Endodermal cell (in vitro differentiated cells): ENCODE data around the gene DCBLD2. TPM values are rescaled to one million over a fixed set of nuclear protein-coding genes. Genes with fewer than 3 reads are reported as not detected.

Source experiments
- DNase-seq: peaks from one replicate; pipeline ENCODE4 v3.0.0-alpha.2; 2017
- H3K27ac ChIP-seq: 2 replicates; pipeline ENCODE4 v1.5.1; 2013; ENCODE audit warnings: mild to moderate bottlenecking, low read depth, low read length, moderate library complexity
- H3K27me3 ChIP-seq: 2 replicates; pipeline ENCODE4 v1.6.1; 2013; ENCODE audit warnings: mild to moderate bottlenecking, low read length, moderate library complexity; ENCODE audit not compliant: insufficient read depth, control insufficient read depth, poor library complexity, severe bottlenecking
- H3K36me3 ChIP-seq: 2 replicates; pipeline ENCODE4 v1.7.0; 2013; ENCODE audit warnings: mild to moderate bottlenecking, low read length, moderate library complexity; ENCODE audit not compliant: control insufficient read depth, insufficient read depth
- H3K4me1 ChIP-seq: one replicate; pipeline ENCODE4 v1.7.0; 2013; ENCODE audit warnings: low read length; ENCODE audit not compliant: control insufficient read depth, insufficient read depth
- H3K4me3 ChIP-seq: 2 replicates; pipeline ENCODE4 v1.5.1; 2013; ENCODE audit warnings: mild to moderate bottlenecking, low read length, moderate library complexity
- H3K9ac ChIP-seq: 2 replicates; pipeline ENCODE4 v1.6.1; 2013; ENCODE audit warnings: mild to moderate bottlenecking, low read length, moderate library complexity; ENCODE audit not compliant: poor library complexity, severe bottlenecking; ENCODE audit errors: extremely low read depth
- H3K9me3 ChIP-seq: 2 replicates; pipeline ENCODE4 v1.6.1; 2013; ENCODE audit warnings: mild to moderate bottlenecking, low read length, moderate library complexity; ENCODE audit not compliant: control insufficient read depth
- H3K27ac Mint-ChIP-seq: 2 replicates; pipeline ENCODE4 v1.8.0; 2020; ENCODE audit warnings: mixed read lengths
- H3K27me3 Mint-ChIP-seq: 2 replicates; pipeline ENCODE4 v1.8.0; 2021; ENCODE audit warnings: mild to moderate bottlenecking, mixed read lengths; ENCODE audit not compliant: insufficient read depth
- H3K36me3 Mint-ChIP-seq: 2 replicates; pipeline ENCODE4 v1.8.0; 2020; ENCODE audit warnings: low read depth, mixed read lengths
- H3K4me1 Mint-ChIP-seq: 2 replicates; pipeline ENCODE4 v1.8.0; 2020; ENCODE audit warnings: mixed read lengths
- H3K4me3 Mint-ChIP-seq: 2 replicates; pipeline ENCODE4 v1.8.0; 2020; ENCODE audit warnings: mild to moderate bottlenecking, moderate library complexity, mixed read lengths
- H3K9me3 Mint-ChIP-seq: 2 replicates; pipeline ENCODE4 v1.8.0; 2020; ENCODE audit warnings: mild to moderate bottlenecking, mixed read lengths
- WGBS, 2 experiments: methylation state at CpG; one replicate each; pipeline versions ENCODE4 v1.1.5 to v1.1.7; 2013; ENCODE audit warnings: missing lambda C conversion rate in 2 of 2, mixed read lengths in 1 of 2; ENCODE audit not compliant: insufficient coverage in 1 of 2, insufficient read length in 1 of 2; 5-methylcytosine and 5-hydroxymethylcytosine counted together
- total RNA-seq, 2 donors: library from RNA; stranded (reverse); fragmentation: NEBNext Ultra II Directional in 1 of 2; extraction: Animal tissue kit (Norgen Biotek cat#: 25700) in 1 of 2; gene quantifications; 2 replicates in 1 of 2; 3 replicates in 1 of 2; pipeline ENCODE4 v1.2.1, GENCODE V29; 2021
- TF ChIP-seq, protein P1 (sequence below): fragments of 200-600 bp; sonication (generic); conservative IDR thresholded peaks from 2 replicates; pipeline ENCODE4 v1.5.0; 2021; ENCODE audit warnings: antibody characterized with exemption, mild to moderate bottlenecking

The DCBLD2 gene
- total RNA-seq, 2 donors from 2014 or later: 70.7 to 80.9 TPM

DNA sequence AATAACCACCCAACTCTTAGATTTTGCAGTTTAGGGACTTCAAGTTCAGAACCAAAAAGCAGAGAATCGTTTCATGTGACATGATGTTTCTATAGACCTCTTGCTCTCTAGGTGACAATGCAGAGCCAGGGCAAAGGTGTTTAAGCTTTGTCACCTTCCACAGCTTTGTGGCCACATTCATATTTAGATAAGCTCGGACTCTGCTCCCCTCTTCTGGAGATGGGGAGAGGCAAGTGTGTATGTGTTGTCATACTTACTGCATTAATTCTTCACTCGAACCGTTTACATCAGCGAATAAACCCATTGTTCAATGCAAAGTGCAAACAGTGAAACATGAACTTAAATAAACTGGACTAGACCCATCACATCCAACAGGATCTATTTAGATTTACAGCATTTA, 105.2 kb downstream of the DCBLD2 start:
- Mint-ChIP-seq H3K27ac (peak overlapping the region; percentile 70), H3K27me3 (no peaks in the 10 kb centered on the region), H3K9me3 (no peaks in the 10 kb centered on the region), H3K4me1 (no peaks in the 10 kb centered on the region), H3K4me3 (no peak overlapping the region), H3K36me3 (peaks cover 39% of the 10 kb centered on the region)
- Histone ChIP-seq H3K4me1 (no peaks in the 10 kb centered on the region), H3K9ac (no peak overlapping the region), H3K9me3 (no peaks in the 10 kb centered on the region), H3K36me3 (peaks cover 46% of the 10 kb centered on the region), H3K27me3 (no peaks in the 10 kb centered on the region), H3K4me3 (no peak overlapping the region), H3K27ac (no peak overlapping the region)
- DNase-seq: no peak
- 63 to 89% methylated on average over 1 to 5 of the region's 5 CpGs for WGBS, 2 experiments
- TF ChIP-seq, protein P1, sequence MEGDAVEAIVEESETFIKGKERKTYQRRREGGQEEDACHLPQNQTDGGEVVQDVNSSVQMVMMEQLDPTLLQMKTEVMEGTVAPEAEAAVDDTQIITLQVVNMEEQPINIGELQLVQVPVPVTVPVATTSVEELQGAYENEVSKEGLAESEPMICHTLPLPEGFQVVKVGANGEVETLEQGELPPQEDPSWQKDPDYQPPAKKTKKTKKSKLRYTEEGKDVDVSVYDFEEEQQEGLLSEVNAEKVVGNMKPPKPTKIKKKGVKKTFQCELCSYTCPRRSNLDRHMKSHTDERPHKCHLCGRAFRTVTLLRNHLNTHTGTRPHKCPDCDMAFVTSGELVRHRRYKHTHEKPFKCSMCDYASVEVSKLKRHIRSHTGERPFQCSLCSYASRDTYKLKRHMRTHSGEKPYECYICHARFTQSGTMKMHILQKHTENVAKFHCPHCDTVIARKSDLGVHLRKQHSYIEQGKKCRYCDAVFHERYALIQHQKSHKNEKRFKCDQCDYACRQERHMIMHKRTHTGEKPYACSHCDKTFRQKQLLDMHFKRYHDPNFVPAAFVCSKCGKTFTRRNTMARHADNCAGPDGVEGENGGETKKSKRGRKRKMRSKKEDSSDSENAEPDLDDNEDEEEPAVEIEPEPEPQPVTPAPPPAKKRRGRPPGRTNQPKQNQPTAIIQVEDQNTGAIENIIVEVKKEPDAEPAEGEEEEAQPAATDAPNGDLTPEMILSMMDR: no peak

DNA sequence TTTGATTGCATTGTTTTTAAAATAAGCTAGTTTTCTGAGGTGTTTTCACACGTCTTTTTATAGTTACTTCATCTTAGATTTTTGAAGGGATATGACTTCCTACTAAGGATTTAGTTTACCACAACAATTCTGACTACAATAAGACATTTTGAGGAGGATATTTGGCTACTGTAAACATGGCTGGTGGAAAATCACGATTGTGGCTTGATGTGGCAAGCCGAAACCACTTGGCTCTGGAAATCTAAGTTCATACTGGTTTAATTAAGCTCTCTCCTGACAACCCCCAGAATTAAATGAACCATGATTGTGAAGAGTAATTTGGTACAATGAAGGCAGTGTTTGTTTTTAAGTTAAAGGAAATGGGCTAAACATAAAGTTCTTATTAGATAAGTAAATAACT, 107.5 kb downstream of the DCBLD2 start:
- 80 to 86% methylated on average over 1 to 3 of the region's 3 CpGs for WGBS, 2 experiments
- peak overlapping the region; percentile 12 for H3K27ac Mint-ChIP-seq
- H3K9ac ChIP-seq: no peak overlapping the region
- H3K9me3 ChIP-seq: no peaks in the 10 kb centered on the region
- H3K4me3 ChIP-seq: no peak overlapping the region
- H3K36me3 Mint-ChIP-seq: peaks cover 19% of the 10 kb centered on the region
- H3K9me3 Mint-ChIP-seq: no peaks in the 10 kb centered on the region
- DNase-seq: no peak
- no peaks in the 10 kb centered on the region for H3K27me3 ChIP-seq
- TF ChIP-seq, protein P1: no peak
- H3K27ac ChIP-seq: no peak overlapping the region
- no peaks in the 10 kb centered on the region for H3K4me1 ChIP-seq
- H3K4me1 Mint-ChIP-seq: no peaks in the 10 kb centered on the region
- H3K27me3 Mint-ChIP-seq: no peaks in the 10 kb centered on the region
- peaks cover 27% of the 10 kb centered on the region for H3K36me3 ChIP-seq
- no peak overlapping the region for H3K4me3 Mint-ChIP-seq

DNA sequence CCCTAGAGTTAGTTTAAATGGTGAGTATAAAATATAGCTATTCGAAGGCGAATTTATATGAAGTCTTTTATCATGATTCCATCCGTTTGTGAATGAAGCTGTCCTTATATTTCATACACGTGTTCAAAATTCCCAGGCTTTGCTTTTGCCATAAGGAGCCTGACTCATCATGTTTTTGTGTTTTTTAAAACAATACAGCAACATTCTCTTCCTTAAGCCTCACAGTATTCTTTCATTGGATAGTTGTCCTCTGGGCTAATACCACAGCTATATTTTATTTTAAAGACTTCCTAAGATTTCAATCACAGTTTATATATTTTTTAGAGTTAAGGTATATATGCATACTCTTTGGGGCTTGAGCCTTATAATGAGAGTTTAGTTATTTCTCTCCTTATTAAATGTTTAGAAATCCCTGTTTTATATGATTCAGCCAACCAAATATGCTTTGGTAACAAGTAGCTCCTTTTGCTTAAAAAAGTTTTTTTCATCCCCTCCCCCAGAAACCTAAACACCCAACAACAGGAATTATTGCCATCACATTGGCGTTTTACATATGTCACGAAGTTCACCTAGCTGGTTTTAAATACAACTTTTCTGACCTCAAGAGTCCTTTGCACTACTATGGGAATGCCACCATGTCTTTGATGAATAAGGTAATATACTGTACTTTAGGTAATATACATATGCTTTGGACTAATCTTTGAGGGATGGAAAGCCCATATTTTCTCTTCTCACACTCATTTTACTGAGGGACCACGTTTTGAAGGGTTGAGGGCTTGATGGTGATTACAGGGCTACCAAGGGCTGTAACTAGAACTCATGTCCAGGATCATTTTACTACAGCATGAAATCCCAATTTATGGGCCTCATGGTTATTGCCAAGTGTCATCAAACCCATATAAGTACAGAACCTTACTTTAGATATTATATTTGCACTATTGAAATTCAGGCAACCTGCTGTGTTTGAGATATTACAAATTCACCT, 109.9 kb downstream of the DCBLD2 start:
- no peak for DNase-seq
- Histone ChIP-seq H3K27me3 (no peaks in the 10 kb centered on the region), H3K9me3 (no peaks in the 10 kb centered on the region), H3K27ac (no peak overlapping the region), H3K4me1 (no peaks in the 10 kb centered on the region), H3K4me3 (no peak overlapping the region), H3K9ac (no peak overlapping the region), H3K36me3 (peaks cover 7% of the 10 kb centered on the region)
- Mint-ChIP-seq H3K36me3 (peaks cover 8% of the 10 kb centered on the region), H3K27ac (no peak overlapping the region), H3K9me3 (no peaks in the 10 kb centered on the region), H3K27me3 (no peaks in the 10 kb centered on the region), H3K4me3 (no peak overlapping the region), H3K4me1 (no peaks in the 10 kb centered on the region)
- TF ChIP-seq, protein P1: no peak
- 92 to 96% methylated on average over 7 of the region's 7 CpGs for WGBS, 2 experiments
